Brain microvascular endothelial cell (primary cell): Measurements from ENCODE around the gene THAP11.

Experiments
- DNase-seq: peaks from one replicate; pipeline ENCODE4 v3.0.0-alpha.2; 2020
- H3K27ac ChIP-seq: fragments of 250-450 bp; sonication (Bioruptor Pico); 2 replicates; pipeline ENCODE4 v1.5.1; 2020; ENCODE audit warnings: mild to moderate bottlenecking, moderate library complexity
- H3K27me3 ChIP-seq: fragments of 250-450 bp; sonication (Bioruptor Pico); replicated peaks from 2 replicates; pipeline ENCODE4 v1.5.1; 2020; ENCODE audit warnings: mild to moderate bottlenecking
- H3K36me3 ChIP-seq: fragments of 250-450 bp; sonication (Bioruptor Pico); replicated peaks from 2 replicates; pipeline ENCODE4 v1.5.1; 2020; ENCODE audit warnings: mild to moderate bottlenecking
- H3K4me3 ChIP-seq: 2 replicates; pipeline ENCODE4 v1.5.1; 2011; ENCODE audit warnings: low read depth, mild to moderate bottlenecking, control low read depth, low read length, moderate library complexity
- CTCF ChIP-seq: IDR thresholded peaks from 2 replicates; pipeline ENCODE4 v1.5.1; 2011; ENCODE audit warnings: low read depth, mild to moderate bottlenecking, moderate library complexity, low read length, control low read depth, inconsistent platforms; ENCODE audit errors: missing control alignments
- in situ Hi-C: cut with HindIII; loops from 2 replicates; pipeline ENCODE4 v1.10.0; 2017; ENCODE audit warnings: low sequenced_read_pairs, low pct_ligation_motif_present

The THAP11 gene

GRCh38 chr16:67874372-67874771 lies 32.3 kb downstream of the THAP11 start:
- no peak overlapping the region for H3K27ac ChIP-seq
- in situ Hi-C loops: no loop called here
- H3K27me3 ChIP-seq: no peaks in the 10 kb centered on the region
- H3K36me3 ChIP-seq: peaks cover 59% of the 10 kb centered on the region
- TF ChIP-seq CTCF: no peak
- peak overlapping the region; percentile 87 for H3K4me3 ChIP-seq
- no peak for DNase-seq

- TF ChIP-seq CTCF: no peak
- Histone ChIP-seq H3K4me3 (no peak overlapping the region), H3K27ac (no peak overlapping the region), H3K36me3 (peaks cover 62% of the 10 kb centered on the region), H3K27me3 (no peaks in the 10 kb centered on the region)
- in situ Hi-C loops: no loop called here
- DNase-seq: no peak
Measured at GRCh38 chr16:67877064-67877463, 34.9 kb downstream of the THAP11 start.

GRCh38 chr16:67878232-67878631 lies 36.1 kb downstream of the THAP11 start:
- Histone ChIP-seq H3K36me3 (peaks cover 73% of the 10 kb centered on the region), H3K27ac (no peak overlapping the region), H3K4me3 (no peak overlapping the region), H3K27me3 (no peaks in the 10 kb centered on the region)
- TF ChIP-seq CTCF: no peak
- in situ Hi-C loops: no loop called here
- no peak for DNase-seq

GRCh38 chr16:67878846-67879245 lies 36.7 kb downstream of the THAP11 start:
- Histone ChIP-seq H3K27ac (no peak overlapping the region), H3K4me3 (no peak overlapping the region), H3K27me3 (no peaks in the 10 kb centered on the region), H3K36me3 (peaks cover 79% of the 10 kb centered on the region)
- in situ Hi-C loops: no loop called here
- no peak for TF ChIP-seq CTCF
- no peak for DNase-seq

- TF ChIP-seq CTCF: no peak
- Histone ChIP-seq H3K36me3 (peaks cover 82% of the 10 kb centered on the region), H3K27me3 (no peaks in the 10 kb centered on the region), H3K27ac (no peak overlapping the region), H3K4me3 (no peak overlapping the region)
- in situ Hi-C loops: no loop called here
- DNase-seq: no peak
Measured at GRCh38 chr16:67879462-67879861, 37.3 kb downstream of the THAP11 start.

GRCh38 chr16:67879936-67880335 lies 37.8 kb downstream of the THAP11 start:
- Histone ChIP-seq H3K36me3 (peaks cover 84% of the 10 kb centered on the region), H3K27ac (no peak overlapping the region), H3K27me3 (no peaks in the 10 kb centered on the region), H3K4me3 (no peak overlapping the region)
- no peak for DNase-seq
- in situ Hi-C loops: no loop called here
- no peak for TF ChIP-seq CTCF
